OCI-LY3 (cell line): ENCODE data around the gene ME1.

Experiments used
- CTCF ChIP-seq: fragments of 200-600, 300-600 bp; sonication (generic); IDR thresholded peaks from 2 replicates; pipeline ENCODE4 v1.5.1; 2014; ENCODE audit warnings: antibody characterized with exemption, low read length, low read depth
- EZH2phosphoT487 ChIP-seq: fragments of 200-600 bp; shearing (Covaris generic); IDR thresholded peaks from 2 replicates; pipeline ENCODE4 v1.6.1; 2018; ENCODE audit warnings: antibody characterized with exemption, mixed run types, low read depth

- TF ChIP-seq CTCF: no peak
- TF ChIP-seq EZH2phosphoT487: no peak
Observed at GRCh38 chr6:83385473-83385872, 45.4 kb downstream of the ME1 start.
